GM23248 (cell line): ENCODE results near the gene TRMT1. TPM values are rescaled to one million over a fixed set of nuclear protein-coding genes. Genes with fewer than 3 reads are reported as not detected.

ENCODE experiments used
- DNase-seq: peaks from one replicate; pipeline ENCODE4 v3.0.0-alpha.2; 2015
- H2AFZ ChIP-seq: fragments of 200-600 bp; sonication (generic); 2 replicates; pipeline ENCODE4 v1.6.1; 2016; ENCODE audit warnings: antibody characterized with exemption
- H3F3A ChIP-seq: fragments of 200-600 bp; sonication (generic); 2 replicates; pipeline ENCODE4 v1.6.1; 2016; ENCODE audit warnings: mild to moderate bottlenecking, antibody characterized with exemption, mixed run types; ENCODE audit not compliant: insufficient read depth
- H3K27ac ChIP-seq: fragments of 200-600 bp; sonication (generic); 2 replicates; pipeline ENCODE4 v1.5.1; 2016; ENCODE audit warnings: mild to moderate bottlenecking
- H3K27me3 ChIP-seq: fragments of 200-600 bp; sonication (generic); replicated peaks from 2 replicates; pipeline ENCODE4 v1.6.1; 2016; ENCODE audit warnings: mild to moderate bottlenecking; ENCODE audit not compliant: insufficient read depth
- H3K36me3 ChIP-seq: fragments of 200-600 bp; sonication (generic); 2 replicates; pipeline ENCODE4 v1.6.1; 2016; ENCODE audit warnings: low read depth, mild to moderate bottlenecking
- H3K4me1 ChIP-seq: fragments of 200-600 bp; sonication (generic); 2 replicates; pipeline ENCODE4 v1.6.1; 2016; ENCODE audit warnings: mild to moderate bottlenecking; ENCODE audit not compliant: insufficient read depth
- H3K4me2 ChIP-seq: fragments of 200-600 bp; sonication (generic); one replicate; pipeline ENCODE4 v1.6.1; 2016; ENCODE audit warnings: mild to moderate bottlenecking; ENCODE audit not compliant: unreplicated experiment
- H3K4me3 ChIP-seq: fragments of 200-600 bp; sonication (generic); 2 replicates; pipeline ENCODE4 v1.5.1; 2016; ENCODE audit warnings: mild to moderate bottlenecking
- H3K79me2 ChIP-seq: fragments of 200-600 bp; sonication (generic); 2 replicates; pipeline ENCODE4 v1.6.1; 2016; ENCODE audit warnings: mild to moderate bottlenecking; ENCODE audit not compliant: insufficient read depth
- H3K9ac ChIP-seq: fragments of 200-600 bp; sonication (generic); 2 replicates; pipeline ENCODE4 v1.6.1; 2016; ENCODE audit warnings: mild to moderate bottlenecking
- H3K9me2 ChIP-seq: fragments of 200-600 bp; sonication (generic); 2 replicates; pipeline ENCODE4 v1.6.1; 2016; ENCODE audit warnings: mixed run types, mild to moderate bottlenecking, moderate library complexity; ENCODE audit not compliant: insufficient read depth
- H3K9me3 ChIP-seq: fragments of 200-600 bp; sonication (generic); one replicate; pipeline ENCODE4 v1.6.1; 2017; ENCODE audit warnings: low read depth
- H4K20me1 ChIP-seq: fragments of 200-600 bp; sonication (generic); 2 replicates; pipeline ENCODE4 v1.6.0; 2016; ENCODE audit not compliant: insufficient read depth
- EZH2 ChIP-seq: fragments of 200-600 bp; sonication (generic); IDR thresholded peaks from 2 replicates; pipeline ENCODE4 v1.6.1; 2018; ENCODE audit warnings: antibody characterized with exemption, mild to moderate bottlenecking; ENCODE audit not compliant: insufficient read depth, poor library complexity, severe bottlenecking
- EZH2phosphoT487 ChIP-seq: fragments of 200-600 bp; sonication (generic); IDR thresholded peaks from 2 replicates; pipeline ENCODE4 v1.6.1; 2018; ENCODE audit warnings: antibody characterized with exemption, moderate library complexity, mild to moderate bottlenecking, low read depth; ENCODE audit not compliant: insufficient read depth
- WGBS, 2 experiments: methylation state at CpG; one replicate each; pipeline ENCODE4 v1.1.6; 2015 to 2017; ENCODE audit warnings: low lambda C conversion rate in 2 of 2, low coverage in 1 of 2; ENCODE audit errors: missing lambda C conversion rate in 2 of 2; 5-methylcytosine and 5-hydroxymethylcytosine counted together
- in situ Hi-C: fragments of 300-500 bp; cut with MboI; formaldehyde crosslinking; loops from 2 replicates; pipeline ENCODE4 v1.15.0; 2020
- polyA plus RNA-seq: library from polyadenylated mRNA; unstranded; fragments of >200 nt; fragmentation: Nextera tagmentation; extraction: Ambion mirVana; gene quantifications from 2 replicates; pipeline ENCODE4 v1.2.1, GENCODE V29; 2016
- total RNA-seq: library from RNA; depleted of rRNA; stranded (reverse); fragments of >200 nt; shearing (Covaris generic); gene quantifications from 2 replicates; pipeline ENCODE4 v1.2.3, GENCODE V29; 2014

Gene TRMT1
- total and polyA plus RNA-seq, 2 experiments from 2014 or later: 30.4 to 31.8 TPM

DNA sequence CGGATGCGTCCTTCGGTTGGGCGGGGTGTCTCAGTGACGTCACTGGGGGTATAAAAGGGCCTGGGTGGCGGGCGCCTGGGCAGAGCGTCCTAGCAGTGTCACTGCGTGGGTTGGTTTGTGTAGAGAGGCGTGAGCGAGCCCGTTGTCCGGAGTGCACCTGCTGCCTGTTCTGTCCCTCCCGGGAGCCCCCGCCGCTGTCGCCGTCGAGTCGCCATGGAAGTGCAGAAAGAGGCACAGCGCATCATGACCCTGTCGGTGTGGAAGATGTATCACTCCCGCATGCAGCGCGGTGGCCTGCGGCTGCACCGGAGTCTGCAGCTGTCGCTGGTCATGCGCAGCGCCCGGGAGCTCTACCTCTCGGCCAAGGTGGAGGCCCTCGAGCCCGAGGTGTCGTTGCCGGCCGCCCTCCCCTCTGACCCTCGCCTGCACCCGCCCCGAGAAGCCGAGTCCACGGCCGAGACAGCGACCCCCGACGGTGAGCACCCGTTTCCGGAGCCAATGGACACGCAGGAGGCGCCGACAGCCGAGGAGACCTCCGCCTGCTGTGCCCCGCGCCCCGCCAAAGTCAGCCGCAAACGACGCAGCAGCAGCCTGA, 36.5 kb upstream of the TRMT1 start:
- H3K9me2 ChIP-seq: no peaks in the 10 kb centered on the region
- peak overlapping the region; percentile 98 for H3K4me2 ChIP-seq
- H3K9me3 ChIP-seq: no peaks in the 10 kb centered on the region
- H3K27me3 ChIP-seq: no peaks in the 10 kb centered on the region
- in situ Hi-C loops: no loop called here
- no peak overlapping the region for H2AFZ ChIP-seq
- peaks cover 43% of the 10 kb centered on the region for H3F3A ChIP-seq
- peak overlapping the region; percentile 83 for H3K4me3 ChIP-seq
- peaks cover 54% of the 10 kb centered on the region for H3K79me2 ChIP-seq
- peak; percentile 96 for DNase-seq
- peak overlapping the region; percentile 94 for H3K27ac ChIP-seq
- TF ChIP-seq EZH2: no peak
- TF ChIP-seq EZH2phosphoT487: no peak
- H3K4me1 ChIP-seq: 0 out of 2 replicates have a peak, but pooled peaks cover 11% of the 10 kb centered on the region
- no peaks in the 10 kb centered on the region; the same call in 1 of the 2 replicates for H3K36me3 ChIP-seq
- peak overlapping the region; percentile 96 for H3K9ac ChIP-seq
- no peaks in the 10 kb centered on the region for H4K20me1 ChIP-seq
- WGBS, 2 experiments: 1% methylated on average over 48 to 58 of the region's 59 CpGs

- Histone ChIP-seq H3K9me2 (no peaks in the 10 kb centered on the region), H3F3A (peaks cover 41% of the 10 kb centered on the region), H3K4me2 (peak overlapping the region; percentile 98), H3K27ac (peak overlapping the region; percentile 94), H3K27me3 (no peaks in the 10 kb centered on the region), H4K20me1 (no peaks in the 10 kb centered on the region), H3K4me1 (0 out of 2 replicates have a peak, but pooled peaks cover 11% of the 10 kb centered on the region), H3K9me3 (no peaks in the 10 kb centered on the region), H3K4me3 (peak overlapping the region; percentile 83), H2AFZ (peak overlapping the region; percentile 59), H3K79me2 (peaks cover 56% of the 10 kb centered on the region), H3K36me3 (no peaks in the 10 kb centered on the region; the same call in 1 of the 2 replicates), H3K9ac (peak overlapping the region; percentile 96)
- in situ Hi-C loops: no loop called here
- 1% methylated on average over 25 of the region's 25 CpGs for WGBS, 2 experiments
- no peak for TF ChIP-seq EZH2
- TF ChIP-seq EZH2phosphoT487: no peak
- DNase-seq: peak; percentile 86
These were observed 35.9 kb upstream of the TRMT1 start for GRCh38 chr19:13152356-13152973.

GRCh38 chr19:13151605-13152355, 35.2 kb upstream of the TRMT1 start:
- no peaks in the 10 kb centered on the region for H4K20me1 ChIP-seq
- WGBS, 2 experiments: 1 to 2% methylated on average over 62 to 71 of the region's 71 CpGs
- peaks cover 59% of the 10 kb centered on the region for H3K79me2 ChIP-seq

DNA sequence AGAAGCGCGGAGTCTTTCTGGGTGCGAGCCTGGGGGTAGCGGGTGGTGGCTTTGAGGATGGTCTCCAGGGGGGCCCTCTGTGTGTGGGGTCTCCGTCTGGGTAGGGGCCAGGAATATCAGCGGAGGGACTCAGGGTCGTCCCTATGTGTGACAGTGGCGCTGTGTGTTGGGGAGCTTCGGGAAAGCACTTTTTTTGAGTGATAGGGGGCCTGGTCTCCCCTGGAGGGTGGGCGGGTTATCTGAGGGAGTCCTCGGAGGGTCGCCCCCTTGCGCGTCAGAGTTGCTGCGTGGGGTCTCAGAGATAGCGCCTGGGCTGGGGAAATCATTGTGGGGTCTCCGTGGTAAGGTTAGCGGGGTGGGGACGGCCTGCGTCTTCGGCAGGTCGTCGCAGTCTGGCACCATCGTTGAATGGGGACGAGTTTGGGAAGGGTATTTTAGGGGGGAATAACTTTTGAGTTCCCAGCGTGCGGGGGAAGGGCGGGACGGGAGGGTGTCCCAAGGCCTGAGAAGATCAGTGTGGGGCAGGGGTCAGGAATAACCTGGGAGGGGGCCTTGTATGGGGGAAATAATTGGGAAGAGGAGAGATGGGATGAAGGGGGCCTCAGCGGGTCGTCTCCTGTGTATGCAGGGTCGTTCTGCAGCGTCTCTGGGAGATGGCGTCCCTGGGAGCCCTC, 34.5 kb upstream of the TRMT1 start:
- Histone ChIP-seq H3K36me3 (no peaks in the 10 kb centered on the region; the same call in 1 of the 2 replicates), H3K9ac (peak overlapping the region; percentile 99), H4K20me1 (no peaks in the 10 kb centered on the region), H3K27me3 (no peaks in the 10 kb centered on the region), H3K4me1 (0 out of 2 replicates have a peak, but pooled peaks cover 17% of the 10 kb centered on the region), H3K27ac (peak overlapping the region; percentile 93), H3K4me2 (peak overlapping the region; percentile 87), H3F3A (peaks cover 32% of the 10 kb centered on the region), H3K9me2 (no peaks in the 10 kb centered on the region), H3K79me2 (peaks cover 65% of the 10 kb centered on the region), H2AFZ (0 out of 2 replicates have a peak overlapping the region, but pooled peaks have one; percentile 75), H3K9me3 (no peaks in the 10 kb centered on the region), H3K4me3 (peak overlapping the region; percentile 96)
- peak; percentile 41 for DNase-seq
- 1 to 2% methylated on average over 27 to 34 of the region's 34 CpGs for WGBS, 2 experiments
- TF ChIP-seq EZH2: no peak
- no peak for TF ChIP-seq EZH2phosphoT487
- in situ Hi-C loops: no loop called here

More at GRCh38 chr19:13151605-13152355, 35.2 kb upstream of the TRMT1 start:
- no peaks in the 10 kb centered on the region for H3K9me3 ChIP-seq
- no peaks in the 10 kb centered on the region for H3K27me3 ChIP-seq
- peak overlapping the region; percentile 94 for H3K27ac ChIP-seq
- in situ Hi-C loops: no loop called here
- no peaks in the 10 kb centered on the region for H3K9me2 ChIP-seq
- TF ChIP-seq EZH2 (no peak), EZH2phosphoT487 (no peak)
- peak; percentile 98 for DNase-seq
- H3F3A ChIP-seq: peaks cover 38% of the 10 kb centered on the region
- H3K9ac ChIP-seq: peak overlapping the region; percentile 99
- peak overlapping the region; percentile 59 for H2AFZ ChIP-seq
- H3K36me3 ChIP-seq: no peaks in the 10 kb centered on the region; the same call in 1 of the 2 replicates
- peak overlapping the region; percentile 96 for H3K4me3 ChIP-seq
- H3K4me1 ChIP-seq: 0 out of 2 replicates have a peak, but pooled peaks cover 17% of the 10 kb centered on the region
- H3K4me2 ChIP-seq: peak overlapping the region; percentile 98
